Bone marrow (tissue), 2 donors: Measurements from ENCODE around the gene GRIA1.

Experiments used
- DNase-seq, 2 donors: peaks; one replicate each; lab custom pipeline; 2025; lab: John Stamatoyannopoulos, UW

Gene GRIA1

GRCh38 chr5:153498516-153498915 is 8.0 kb downstream of the GRIA1 start:
- no peak for DNase-seq

GRCh38 chr5:153500178-153500577 is 9.7 kb downstream of the GRIA1 start:
- DNase-seq = no peak

GRCh38 chr5:153504726-153505125 is 14.3 kb downstream of the GRIA1 start:
- DNase-seq = no peak

- DNase-seq = no peak
These were observed 18.2 kb downstream of the GRIA1 start for GRCh38 chr5:153508700-153509099.

DNA sequence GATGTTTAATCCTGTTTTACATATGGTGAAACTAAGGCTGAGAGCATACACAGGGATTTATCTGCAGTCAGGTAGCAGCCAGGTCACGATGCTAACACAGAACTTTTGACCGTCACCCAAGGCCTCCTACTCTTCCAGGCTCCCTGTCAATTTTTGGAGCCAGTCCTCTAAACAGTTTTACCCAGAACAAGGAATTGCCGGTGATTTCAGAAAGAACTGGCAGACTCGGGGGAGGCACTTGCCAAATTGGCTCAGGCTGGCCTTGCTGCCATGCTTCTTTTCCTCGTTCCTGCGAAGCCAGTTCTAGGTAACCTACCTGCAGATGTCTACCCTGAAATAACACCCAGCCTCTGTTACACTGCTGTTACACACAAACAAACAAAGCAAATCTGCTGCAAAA is 21.2 kb downstream of the GRIA1 start:
- DNase-seq = no peak

- no peak for DNase-seq
These were observed 22.7 kb downstream of the GRIA1 start for GRCh38 chr5:153513156-153513555.

DNA sequence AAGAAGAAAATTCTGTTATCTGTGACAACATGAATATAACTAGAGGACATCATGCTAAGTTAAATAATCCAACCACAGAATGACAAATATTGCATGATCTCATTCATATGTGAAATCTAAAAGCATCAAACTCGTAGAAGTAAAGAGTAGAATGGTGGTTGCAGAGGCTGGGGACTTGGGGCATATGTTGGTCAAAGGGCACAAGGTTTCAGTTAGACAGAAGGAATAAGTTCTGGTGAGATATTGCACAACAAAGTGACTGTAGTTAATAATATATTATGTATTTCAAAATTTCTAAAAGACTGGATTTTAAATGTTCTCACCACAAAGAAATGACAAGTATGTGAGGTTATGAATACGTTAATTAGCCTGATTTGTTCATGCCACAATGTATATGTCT is 24.8 kb downstream of the GRIA1 start:
- no peak for DNase-seq

- DNase-seq = no peak
These were observed 26.2 kb downstream of the GRIA1 start for GRCh38 chr5:153516504-153517240.

- DNase-seq = no peak
These were observed 26.8 kb downstream of the GRIA1 start for GRCh38 chr5:153517241-153517611.

- no peak for DNase-seq
These were observed 29.7 kb downstream of the GRIA1 start for GRCh38 chr5:153520137-153520536.

DNA sequence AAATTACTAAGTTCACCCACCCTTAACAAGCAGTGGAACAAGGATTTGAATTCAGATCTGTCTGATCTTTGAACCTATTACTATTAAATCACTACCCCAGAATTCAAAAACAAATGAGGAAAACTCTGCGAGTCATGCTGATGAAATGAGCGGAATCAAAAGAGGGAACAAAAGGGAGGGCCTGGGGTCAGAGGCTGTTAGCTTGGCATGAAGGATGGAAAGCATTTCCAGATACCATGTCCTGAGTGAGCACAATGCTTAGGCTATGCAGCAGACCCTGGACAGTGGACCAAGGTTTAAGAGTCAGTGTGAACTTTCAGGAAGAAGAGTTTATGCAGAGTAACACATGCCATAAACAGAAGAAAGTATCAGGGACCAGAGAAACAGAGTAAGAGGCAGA is 30.5 kb downstream of the GRIA1 start:
- no peak for DNase-seq

DNA sequence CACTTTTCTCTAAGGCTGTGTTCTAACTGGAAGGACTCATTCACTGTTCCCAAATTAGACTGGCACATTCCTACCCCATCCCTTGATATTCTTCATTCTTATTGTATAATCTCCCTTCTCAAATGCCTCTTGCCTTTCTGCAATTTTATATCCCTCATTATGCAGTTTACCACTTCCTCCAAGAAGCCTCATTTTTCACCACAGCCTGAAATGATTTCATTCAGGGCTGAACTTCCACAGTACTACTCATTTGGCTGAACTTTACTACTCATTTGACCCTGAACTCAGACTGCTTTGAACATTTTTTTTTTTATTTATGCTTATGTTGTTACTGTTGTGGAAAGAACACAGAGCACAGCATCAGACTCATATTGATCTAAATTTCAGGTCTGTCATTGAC is 32.7 kb downstream of the GRIA1 start:
- no peak for DNase-seq

- no peak for DNase-seq
These were observed 33.4 kb downstream of the GRIA1 start for GRCh38 chr5:153523831-153524230.

DNA sequence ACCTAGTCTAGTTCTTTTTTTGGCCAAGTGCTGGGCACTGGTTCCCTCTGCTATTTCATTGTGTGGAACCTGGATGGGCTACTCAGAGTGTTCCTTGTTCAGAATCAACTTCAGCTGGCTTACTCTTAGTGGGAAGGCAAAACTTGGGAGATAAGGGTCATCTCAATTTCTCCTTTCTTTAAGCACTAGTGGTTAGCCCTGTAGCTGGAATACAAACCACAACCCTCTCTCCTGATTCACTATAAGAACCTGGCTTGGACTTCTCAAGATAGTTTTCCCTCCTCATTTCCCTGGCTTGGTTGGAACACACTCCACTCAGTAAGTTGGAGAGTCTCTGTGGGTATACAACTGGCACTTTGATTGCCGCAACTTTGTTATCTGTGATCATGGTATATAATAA is 35.1 kb downstream of the GRIA1 start:
- no peak for DNase-seq

- no peak for DNase-seq
These were observed 40.1 kb downstream of the GRIA1 start for GRCh38 chr5:153530357-153531143.

DNA sequence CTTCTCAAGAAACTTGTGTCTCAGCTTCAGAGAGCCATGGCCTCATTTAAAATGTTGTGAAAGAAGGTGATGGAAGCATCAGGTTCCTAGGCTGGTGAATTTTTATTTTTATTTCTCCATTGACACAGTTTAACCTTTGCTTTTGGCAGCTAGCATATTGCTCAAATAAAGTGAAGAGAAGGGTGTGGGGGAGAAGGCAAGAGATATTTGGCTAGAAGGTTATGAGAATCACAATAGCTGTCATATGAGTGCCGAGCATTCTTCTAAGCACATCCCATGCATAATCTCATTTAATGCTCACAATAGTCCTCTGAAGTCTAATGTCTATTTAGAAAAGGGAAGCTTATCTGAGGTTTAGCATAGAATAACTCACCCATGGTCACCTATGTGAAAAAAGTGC is 43.1 kb downstream of the GRIA1 start:
- no peak for DNase-seq

DNA sequence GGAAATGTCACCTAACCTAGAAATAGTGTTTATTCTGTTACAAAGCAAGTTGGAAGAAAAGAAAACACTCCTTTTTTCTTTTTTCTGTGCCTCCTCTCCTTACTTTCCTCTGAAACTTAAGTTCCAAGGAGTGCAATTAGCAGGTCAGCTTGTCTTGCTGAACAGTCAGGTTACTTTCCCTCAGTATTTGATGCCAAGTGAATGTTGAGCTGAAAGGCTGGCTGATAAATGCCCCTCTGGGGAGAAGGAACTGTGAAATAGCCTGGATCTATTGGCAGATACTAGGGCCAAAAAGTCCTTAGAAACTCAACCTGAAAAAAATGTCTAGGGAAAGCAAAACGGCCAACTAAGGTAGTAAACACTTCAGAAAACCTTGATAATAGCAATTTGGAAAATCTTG is 43.6 kb downstream of the GRIA1 start:
- no peak for DNase-seq

DNA sequence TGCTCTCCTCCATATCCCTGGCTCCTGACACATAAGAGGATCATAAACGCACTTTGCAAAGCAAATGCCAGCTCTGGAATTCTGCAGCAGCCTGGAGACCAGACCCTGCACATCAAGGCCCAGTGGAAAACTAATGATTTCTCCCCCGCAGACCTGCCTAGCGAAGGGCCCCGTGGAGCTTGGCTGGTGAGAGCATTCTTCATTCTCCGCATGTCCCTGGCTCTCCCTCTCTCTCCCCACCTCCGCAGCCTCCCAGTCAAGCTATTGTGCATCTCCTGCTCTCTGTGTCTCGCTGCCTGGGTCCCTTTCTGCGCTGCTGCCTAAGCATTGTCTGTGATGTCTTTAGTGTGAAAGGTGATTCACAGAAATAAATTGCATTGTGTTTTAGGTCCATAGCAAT is 46.7 kb downstream of the GRIA1 start:
- no peak for DNase-seq

- no peak for DNase-seq
These were observed 49.5 kb downstream of the GRIA1 start for GRCh38 chr5:153539983-153540382.

DNA sequence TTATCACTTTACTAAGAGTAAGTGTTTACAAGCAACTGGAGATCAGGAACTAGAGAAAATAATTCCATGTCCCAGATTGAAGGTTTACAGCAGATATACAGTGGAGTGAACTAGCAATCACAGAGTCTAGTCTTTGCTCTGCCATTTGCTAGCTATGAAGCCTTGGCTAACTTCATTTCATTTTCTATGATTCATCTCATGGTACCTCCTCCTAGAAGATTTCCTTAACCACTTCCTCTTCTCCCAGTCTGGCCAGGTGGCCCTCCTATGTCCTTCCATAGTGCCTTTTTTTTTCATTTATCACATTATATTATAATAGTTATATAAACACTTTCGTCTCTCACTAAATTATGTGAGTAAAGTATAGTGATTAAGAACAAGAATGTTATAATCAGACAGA is 52.1 kb downstream of the GRIA1 start:
- no peak for DNase-seq

- DNase-seq = no peak
These were observed 52.8 kb downstream of the GRIA1 start for GRCh38 chr5:153543288-153543687.

GRCh38 chr5:153543959-153544470 is 53.5 kb downstream of the GRIA1 start:
- DNase-seq = no peak

DNA sequence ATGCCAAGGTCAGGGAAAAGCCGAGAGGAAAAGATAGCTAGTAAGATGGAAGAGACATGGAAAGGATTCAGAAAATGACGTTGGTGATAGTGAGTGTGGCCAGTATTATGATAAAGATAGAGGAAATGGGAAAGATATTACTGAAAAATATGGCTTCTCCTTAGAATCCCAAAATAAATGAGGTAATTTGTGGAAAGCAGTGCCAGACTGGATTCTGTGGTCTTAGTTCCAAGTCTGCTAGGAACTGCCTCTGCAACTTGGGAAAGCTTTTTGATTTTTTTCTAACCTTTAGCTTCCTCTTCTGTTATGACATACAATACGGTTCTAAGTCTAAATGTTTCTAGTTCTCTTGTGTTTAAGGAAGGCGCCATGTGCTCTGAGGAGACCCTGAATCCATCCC is 54.2 kb downstream of the GRIA1 start:
- no peak for DNase-seq

GRCh38 chr5:153546566-153546965 is 56.1 kb downstream of the GRIA1 start:
- DNase-seq = no peak
